HG02759 (cell line): ENCODE measurements around the gene C12orf56.
"Not testable (repeated sequence)": the region's sequence is repeated elsewhere in the genome, so short reads cannot be mapped to it uniquely, and the experiment has no call there.

Experiments
- ATAC-seq: cut with Tn5 transposase; IDR thresholded peaks from one replicate; pipeline ENCODE4 v1.9.1; 2021; ENCODE audit warnings: mild to moderate bottlenecking, moderate library complexity; ENCODE audit not compliant: unreplicated experiment

Gene C12orf56

DNA sequence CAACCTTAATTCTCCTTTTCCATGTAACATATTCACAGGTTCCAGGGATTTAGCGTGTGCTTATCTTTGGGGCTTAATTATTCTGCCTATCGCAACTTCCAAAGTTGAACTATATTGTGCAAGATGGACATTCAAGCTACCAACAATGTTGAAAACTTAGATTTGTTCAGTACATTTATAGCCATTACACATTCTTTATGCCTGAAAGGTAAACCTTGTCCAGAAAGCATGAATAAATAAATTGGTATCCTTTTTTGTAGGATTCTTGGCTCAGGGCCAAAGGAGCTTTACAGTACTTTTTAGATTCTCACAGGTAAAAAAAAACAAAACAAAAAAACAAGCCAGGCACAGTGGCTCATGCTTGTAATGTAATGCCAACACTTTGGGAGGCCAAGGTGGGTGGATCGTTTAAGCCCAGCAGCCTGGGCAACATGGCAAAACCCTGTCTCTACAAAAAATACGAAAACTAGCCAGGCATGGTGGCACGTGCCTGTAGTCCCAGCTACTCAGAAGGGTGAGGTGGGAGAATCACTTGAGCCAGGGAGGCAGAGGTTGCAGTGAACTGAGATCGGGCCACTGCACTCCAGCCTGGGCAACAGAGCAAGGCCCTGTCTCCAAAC is 3.3 kb downstream of the C12orf56 start:
- ATAC-seq: no peak

DNA sequence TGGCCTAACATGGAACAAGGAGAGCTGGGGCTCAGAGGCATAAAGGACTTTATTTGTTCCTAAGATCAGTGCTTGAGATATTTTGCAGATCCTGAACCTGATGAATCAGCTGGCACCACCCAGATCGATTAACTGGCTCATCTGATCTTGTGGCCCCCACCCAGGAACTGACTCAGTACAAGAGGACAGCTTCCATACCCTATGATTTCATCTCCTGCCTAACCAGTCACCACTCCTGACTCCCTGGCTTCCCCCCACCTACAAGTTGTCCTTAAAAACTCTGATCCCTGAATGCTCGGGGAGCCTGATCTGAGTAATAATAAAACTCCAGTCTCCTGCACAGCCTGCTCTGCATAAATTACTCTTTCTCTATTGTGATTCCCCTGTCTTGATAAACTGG is 5.1 kb downstream of the C12orf56 start:
- no peak for ATAC-seq

DNA sequence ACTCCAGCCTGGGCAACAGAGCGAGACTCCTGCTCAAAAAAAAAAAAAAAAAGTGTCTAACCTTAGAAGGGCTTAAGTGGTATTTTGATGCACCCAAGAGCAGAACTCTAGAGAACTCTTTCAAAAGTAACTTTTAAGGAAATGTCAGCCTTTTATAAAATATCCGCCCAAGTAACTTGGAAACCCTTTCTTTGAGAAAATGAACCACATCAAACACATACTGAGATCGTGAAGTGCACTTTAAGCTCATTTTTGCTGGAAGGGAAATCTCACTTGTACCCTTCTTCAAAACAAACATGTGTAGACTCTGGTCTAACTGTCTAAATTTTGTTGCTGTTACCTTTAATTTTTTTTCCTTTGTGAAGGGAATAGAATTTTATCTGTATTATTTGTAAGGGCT is 5.5 kb downstream of the C12orf56 start:
- ATAC-seq: no peak

DNA sequence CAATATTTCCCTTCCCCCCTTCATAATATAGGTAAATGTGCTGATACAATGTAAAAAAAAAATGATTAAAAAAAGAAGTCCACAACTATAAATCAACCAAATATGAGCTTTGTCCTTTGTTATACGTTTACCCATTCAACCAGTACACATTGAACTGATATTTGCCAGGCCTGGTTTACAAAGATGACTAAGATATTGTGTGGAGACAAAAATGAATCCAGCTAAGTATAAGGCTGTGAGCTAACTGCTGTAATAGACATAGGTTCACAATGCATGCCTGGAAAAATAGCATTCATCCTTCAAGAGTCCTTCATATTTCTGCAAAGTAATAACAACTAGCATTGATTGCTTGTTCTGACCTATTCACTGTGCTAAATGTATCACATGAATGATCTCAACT is 6.9 kb downstream of the C12orf56 start:
- ATAC-seq: no peak

DNA sequence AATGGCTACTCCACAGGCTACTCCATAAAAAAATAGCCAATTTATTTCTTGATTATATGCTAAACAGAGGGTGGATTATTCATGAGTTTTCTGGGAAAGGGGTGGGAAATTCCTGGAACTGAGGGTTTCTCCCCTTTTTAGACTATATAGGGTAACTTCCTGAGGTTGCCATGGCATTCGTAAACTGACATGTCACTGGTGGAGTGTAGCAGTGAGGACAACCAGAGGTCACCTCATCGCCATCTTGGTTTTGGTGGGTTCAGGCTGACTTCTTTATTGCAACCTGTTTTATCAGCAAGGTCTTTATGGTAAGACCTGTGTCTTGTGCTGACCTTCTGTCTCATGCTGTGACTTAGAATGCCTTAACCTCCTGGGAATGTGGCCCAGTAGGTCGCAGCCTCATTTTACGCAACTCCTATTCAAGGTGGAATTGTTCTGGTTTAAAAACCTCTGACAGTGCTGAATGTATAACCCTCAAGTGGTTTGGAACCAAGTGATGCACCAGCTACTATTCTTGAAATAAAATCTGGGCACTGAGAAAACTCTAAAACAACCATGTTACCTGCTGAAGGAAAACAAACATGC is 27.7 kb downstream of the C12orf56 start:
- no peak for ATAC-seq

GRCh38 chr12:64361173-64361572 is 29.4 kb downstream of the C12orf56 start:
- not testable (repeated sequence) for ATAC-seq

DNA sequence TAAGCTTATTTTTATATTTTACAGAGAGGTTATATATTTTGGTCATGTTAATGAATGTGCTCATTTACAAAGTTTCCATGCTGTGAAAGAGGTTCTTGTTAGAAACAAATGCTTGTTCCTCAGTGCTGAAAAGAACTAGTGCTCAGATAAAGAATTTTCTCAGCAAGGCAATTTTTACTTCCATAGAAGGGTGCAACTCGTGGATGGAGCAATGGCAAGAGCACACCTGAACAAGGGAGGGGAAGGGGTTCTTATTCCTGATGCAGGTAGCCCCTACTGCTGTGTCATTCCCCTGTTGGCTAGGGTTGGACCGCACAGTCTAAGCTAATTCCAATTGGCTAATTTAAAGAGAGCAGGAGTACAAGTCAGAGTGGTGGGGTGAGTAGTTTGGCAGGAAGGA is 34.3 kb downstream of the C12orf56 start:
- not testable (repeated sequence) for ATAC-seq

GRCh38 chr12:64352181-64352580 is 38.4 kb downstream of the C12orf56 start:
- ATAC-seq: no peak

GRCh38 chr12:64351265-64351664 is 39.3 kb downstream of the C12orf56 start:
- ATAC-seq: no peak

DNA sequence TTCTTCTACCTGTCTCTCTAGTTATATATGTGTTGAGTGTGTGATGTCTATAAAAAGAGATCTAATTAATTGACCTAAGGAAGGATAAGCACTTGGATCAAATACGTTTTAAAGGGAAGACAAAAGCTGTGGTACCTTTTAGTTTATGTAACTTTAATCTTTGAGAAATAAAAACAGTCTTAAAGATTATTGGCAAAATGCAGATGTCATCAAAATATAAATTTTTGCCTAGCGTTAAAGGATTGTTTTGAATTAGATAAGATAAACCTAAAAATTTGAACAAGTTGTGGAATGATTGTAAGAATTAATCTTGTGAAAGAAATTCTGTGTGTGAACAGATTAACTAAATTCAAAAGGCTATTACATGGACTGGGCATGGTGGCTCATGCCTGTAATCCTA is 42.9 kb downstream of the C12orf56 start:
- no peak for ATAC-seq

GRCh38 chr12:64344631-64345030 is 45.9 kb downstream of the C12orf56 start:
- ATAC-seq: not testable (repeated sequence)

DNA sequence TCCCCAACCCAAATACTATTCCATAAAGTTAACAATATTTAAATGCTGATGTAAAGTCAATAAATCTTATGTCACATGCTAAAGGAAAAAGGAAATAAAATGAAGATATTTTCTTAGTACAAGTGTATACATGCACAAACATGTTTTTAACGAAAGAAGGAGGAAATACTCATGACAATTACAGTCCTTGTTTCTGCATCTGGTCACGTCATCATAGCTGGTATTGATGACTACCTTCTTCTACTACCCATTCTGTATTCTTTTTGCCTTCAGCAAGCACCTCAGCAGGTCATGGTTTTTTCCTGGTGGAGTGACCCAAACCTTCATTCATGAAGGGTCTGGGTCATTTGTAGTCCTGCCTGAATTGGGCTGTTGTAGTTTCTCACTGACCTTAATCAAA is 50.0 kb downstream of the C12orf56 start:
- ATAC-seq: not testable (repeated sequence)

DNA sequence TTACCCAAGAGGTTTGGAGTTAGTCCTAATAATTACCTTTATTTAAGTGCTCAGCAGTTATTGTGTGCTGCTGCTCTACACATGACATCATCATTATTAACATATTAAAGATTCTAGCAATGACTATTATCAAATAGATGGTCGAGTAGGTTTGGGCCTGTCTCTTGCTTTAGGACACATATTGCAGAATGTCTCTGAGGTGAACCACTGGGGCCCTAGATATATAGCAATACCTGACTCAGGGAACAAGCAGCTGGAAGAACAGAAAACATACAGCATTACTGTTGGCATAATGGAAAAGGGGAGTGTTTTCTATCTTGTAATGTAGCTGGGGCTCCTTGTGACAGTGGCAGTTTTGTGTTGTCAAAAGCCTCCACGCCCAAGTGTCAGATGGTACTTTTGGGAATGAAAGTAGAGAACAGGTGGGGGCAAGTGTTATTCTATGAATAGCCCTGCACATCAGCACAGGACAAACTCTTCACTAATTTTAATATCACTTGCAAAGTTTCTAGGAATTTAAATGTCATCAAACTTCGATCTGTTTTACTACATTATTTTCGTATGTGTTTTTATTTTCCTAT is 54.6 kb downstream of the C12orf56 start:
- no peak for ATAC-seq

GRCh38 chr12:64332938-64333337 is 57.6 kb downstream of the C12orf56 start:
- no peak for ATAC-seq

DNA sequence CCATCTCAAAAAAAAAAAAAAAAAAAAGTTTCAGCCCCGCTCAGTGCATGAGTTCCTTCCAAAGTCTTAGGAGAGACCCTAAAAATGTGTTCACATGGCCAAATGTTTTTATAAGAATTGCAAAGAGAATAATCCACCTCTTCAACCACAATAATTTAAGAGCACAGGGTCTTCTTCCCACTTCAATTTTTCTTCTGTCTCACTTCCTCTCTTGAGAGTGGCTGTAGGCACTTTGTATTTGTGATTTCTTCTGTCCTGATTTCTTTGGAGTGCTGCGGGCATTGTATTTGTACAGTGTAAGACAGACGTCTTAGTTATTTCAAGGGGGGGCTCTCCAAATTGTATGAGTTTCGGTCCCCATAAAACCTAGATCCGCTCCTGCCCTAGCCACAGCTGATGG is 58.3 kb downstream of the C12orf56 start:
- no peak for ATAC-seq

- not testable (repeated sequence) for ATAC-seq
These were observed 61.4 kb downstream of the C12orf56 start for GRCh38 chr12:64329031-64329710.

GRCh38 chr12:64325055-64325454 is 65.5 kb downstream of the C12orf56 start:
- ATAC-seq: no peak

DNA sequence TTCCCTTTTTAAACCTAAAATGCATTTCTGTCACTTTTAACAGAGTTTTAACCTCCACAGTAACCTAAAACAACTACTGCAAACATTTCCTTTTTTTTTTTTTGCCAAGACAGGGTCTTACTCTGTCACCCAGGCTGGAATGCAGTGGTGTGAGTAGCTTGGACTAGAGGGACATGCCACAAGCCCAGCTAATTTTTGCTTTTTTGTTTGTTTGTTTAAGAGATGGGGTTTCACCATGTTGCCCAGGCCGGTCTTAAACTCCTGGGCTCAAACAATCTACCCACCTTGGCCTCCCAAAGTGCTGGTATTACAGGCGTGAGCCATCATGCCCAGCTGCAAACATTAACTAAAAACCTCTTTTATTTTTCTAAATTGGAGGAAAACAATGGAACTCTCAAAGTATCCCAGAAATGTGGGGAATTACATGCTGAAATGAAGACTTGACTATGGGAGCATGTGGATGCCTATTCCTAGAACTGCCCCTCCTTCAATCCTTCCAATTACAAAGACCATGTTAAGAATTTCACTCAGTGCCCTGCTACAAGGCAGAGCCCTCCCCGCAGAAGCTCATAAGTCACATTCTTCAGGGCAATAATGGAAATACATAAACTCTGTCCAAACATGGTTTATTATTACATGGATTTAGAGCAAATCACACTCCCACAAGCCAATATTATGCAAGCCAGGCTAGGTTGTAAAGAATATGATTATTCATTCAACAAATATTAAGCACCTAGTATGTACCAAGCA is 66.9 kb downstream of the C12orf56 start:
- no peak for ATAC-seq

DNA sequence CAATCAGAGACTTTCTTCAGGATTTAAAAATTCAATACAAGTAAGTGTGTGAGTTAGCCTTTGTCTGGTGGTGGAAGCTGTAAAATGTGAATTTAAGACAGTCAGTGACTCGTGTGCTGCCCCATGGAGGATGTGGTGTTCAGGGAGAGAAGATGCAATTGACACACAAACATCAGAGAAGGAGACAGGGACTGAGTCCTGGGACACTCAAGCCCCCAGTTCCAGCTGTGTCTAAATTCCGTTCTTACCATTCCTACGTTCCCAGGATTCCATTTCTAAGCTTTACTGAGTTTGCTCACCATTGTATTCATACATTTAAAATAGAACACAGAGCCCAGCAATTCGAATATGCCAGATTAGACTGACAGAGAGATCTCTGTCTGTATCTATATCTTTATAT is 67.6 kb downstream of the C12orf56 start:
- no peak for ATAC-seq

DNA sequence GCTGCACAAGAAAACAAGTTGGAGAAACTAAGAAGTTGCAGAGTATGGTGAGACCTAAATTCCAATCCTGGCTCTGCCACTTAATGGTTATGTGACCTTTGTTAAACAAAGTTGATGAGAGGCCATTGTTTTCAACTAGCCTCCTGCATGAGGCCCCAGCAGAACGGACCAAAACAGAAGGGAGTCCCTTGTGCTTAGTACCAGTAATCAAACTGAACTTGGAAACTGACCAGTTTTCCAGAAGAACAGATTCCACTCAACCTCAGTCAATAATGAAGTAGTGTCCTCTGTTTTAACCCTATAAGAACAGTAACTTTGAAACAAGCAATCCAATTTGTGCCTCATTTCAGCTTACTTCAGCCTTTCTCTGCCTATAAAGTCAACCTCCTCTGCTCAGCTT is 69.9 kb downstream of the C12orf56 start:
- ATAC-seq: no peak

DNA sequence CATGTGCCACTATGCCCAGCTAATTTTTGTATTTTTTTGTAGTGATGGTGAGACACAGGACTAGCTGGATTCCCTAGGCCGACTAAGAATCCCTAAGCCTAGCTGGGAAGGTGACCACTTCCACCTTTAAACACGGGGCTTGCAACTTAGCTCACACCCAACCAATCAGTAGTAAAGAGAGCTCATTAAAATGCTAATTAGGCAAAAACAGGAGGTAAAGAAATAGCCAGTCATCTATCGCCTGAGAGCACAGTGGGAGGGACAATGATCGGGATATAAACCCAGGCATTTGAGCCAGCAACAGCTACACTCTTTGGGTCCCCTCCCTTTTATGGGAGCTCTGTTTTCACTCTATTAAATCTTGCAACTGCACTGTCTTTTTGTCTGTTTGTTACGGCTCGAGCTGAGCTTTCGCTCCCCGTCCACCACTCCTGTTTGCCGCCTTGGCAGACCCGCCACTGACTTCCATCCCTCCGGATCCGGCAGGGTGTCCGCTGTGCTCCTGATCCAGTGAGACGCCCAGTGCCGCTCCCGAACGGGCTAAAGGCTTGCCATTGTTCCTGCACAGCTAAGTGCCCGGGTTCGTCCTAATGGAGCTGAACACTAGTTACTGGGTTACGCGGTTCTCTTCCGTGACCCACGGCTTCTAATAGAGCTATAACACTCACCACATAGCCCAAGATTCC is 70.9 kb downstream of the C12orf56 start:
- not testable (repeated sequence) for ATAC-seq
